GM21717 (cell line): ENCODE data around the gene LTF.

Experiments used
- ATAC-seq: cut with Tn5 transposase; IDR thresholded peaks from one replicate; pipeline ENCODE4 v1.9.1; 2021; ENCODE audit warnings: mild to moderate bottlenecking, moderate library complexity; ENCODE audit not compliant: unreplicated experiment

Gene LTF

GRCh38 chr3:46470831-46471230 is 6.1 kb upstream of the LTF start:
- no peak for ATAC-seq

- no peak for ATAC-seq
Measured at GRCh38 chr3:46469680-46470357, 5.1 kb upstream of the LTF start.

GRCh38 chr3:46468753-46469600 is 4.3 kb upstream of the LTF start:
- no peak for ATAC-seq

- ATAC-seq, result no peak
Measured at GRCh38 chr3:46467562-46467961, 2.9 kb upstream of the LTF start.

- ATAC-seq, result no peak
Measured at GRCh38 chr3:46466871-46467403, 2.2 kb upstream of the LTF start.

GRCh38 chr3:46466273-46466672 is 1.6 kb upstream of the LTF start:
- ATAC-seq, result no peak

GRCh38 chr3:46465196-46465520 is 453 bp upstream of the LTF start:
- no peak for ATAC-seq

GRCh38 chr3:46463868-46464241 is 850 bp downstream of the LTF start:
- no peak for ATAC-seq

GRCh38 chr3:46463120-46463867 is 1.4 kb downstream of the LTF start:
- ATAC-seq, result no peak

- ATAC-seq, result no peak
Measured at GRCh38 chr3:46462511-46462910, 2.2 kb downstream of the LTF start.

GRCh38 chr3:46462111-46462510 is 2.6 kb downstream of the LTF start:
- no peak for ATAC-seq

- no peak for ATAC-seq
Measured at GRCh38 chr3:46460051-46460450, 4.7 kb downstream of the LTF start.

- no peak for ATAC-seq
Measured at GRCh38 chr3:46456118-46456517, 8.6 kb downstream of the LTF start.

- no peak for ATAC-seq
Measured at GRCh38 chr3:46455231-46456115, 9.2 kb downstream of the LTF start.

- no peak for ATAC-seq
Measured at GRCh38 chr3:46454606-46455005, 10.1 kb downstream of the LTF start.

- ATAC-seq, result no peak
Measured at GRCh38 chr3:46454209-46454595, 10.5 kb downstream of the LTF start.

- no peak for ATAC-seq
Measured at GRCh38 chr3:46453526-46454208, 11.0 kb downstream of the LTF start.

- no peak for ATAC-seq
Measured at GRCh38 chr3:46449755-46450552, 14.8 kb downstream of the LTF start.

- ATAC-seq, result no peak
Measured at GRCh38 chr3:46448721-46449120, 16.0 kb downstream of the LTF start.
